Esophagus muscularis mucosa (tissue), 4 donors: ENCODE results near the gene ZNF641.

Source experiments
- EP300 ChIP-seq: sonication (generic); formaldehyde crosslinking; IDR thresholded peaks from one replicate; pipeline ENCODE4 v1.6.1; 2017; ENCODE audit warnings: antibody characterized with exemption
- POLR2A ChIP-seq: fragments of 450-650 bp; IDR thresholded peaks from one replicate; pipeline ENCODE4 v1.6.1; 2017; ENCODE audit warnings: antibody characterized with exemption, moderate library complexity, mild to moderate bottlenecking, low read depth
- POLR2AphosphoS5 ChIP-seq, 2 donors: sonication (generic); formaldehyde crosslinking; IDR thresholded peaks; one replicate each; pipeline ENCODE4 v1.6.1; 2017; ENCODE audit warnings: antibody characterized with exemption in 2 of 2
- TF ChIP-seq, protein P1 (sequence below), 3 experiments: fragments of 200-600 bp in 2 of 3; fragments of 450-650 bp in 1 of 3; sonication (generic) in 2 of 3; IDR thresholded peaks; one replicate each; pipeline ENCODE4 v1.5.1; 2017 to 2019; ENCODE audit warnings: antibody characterized with exemption in 3 of 3, mild to moderate bottlenecking in 2 of 3, moderate library complexity in 1 of 3

- TF ChIP-seq, protein P1, sequence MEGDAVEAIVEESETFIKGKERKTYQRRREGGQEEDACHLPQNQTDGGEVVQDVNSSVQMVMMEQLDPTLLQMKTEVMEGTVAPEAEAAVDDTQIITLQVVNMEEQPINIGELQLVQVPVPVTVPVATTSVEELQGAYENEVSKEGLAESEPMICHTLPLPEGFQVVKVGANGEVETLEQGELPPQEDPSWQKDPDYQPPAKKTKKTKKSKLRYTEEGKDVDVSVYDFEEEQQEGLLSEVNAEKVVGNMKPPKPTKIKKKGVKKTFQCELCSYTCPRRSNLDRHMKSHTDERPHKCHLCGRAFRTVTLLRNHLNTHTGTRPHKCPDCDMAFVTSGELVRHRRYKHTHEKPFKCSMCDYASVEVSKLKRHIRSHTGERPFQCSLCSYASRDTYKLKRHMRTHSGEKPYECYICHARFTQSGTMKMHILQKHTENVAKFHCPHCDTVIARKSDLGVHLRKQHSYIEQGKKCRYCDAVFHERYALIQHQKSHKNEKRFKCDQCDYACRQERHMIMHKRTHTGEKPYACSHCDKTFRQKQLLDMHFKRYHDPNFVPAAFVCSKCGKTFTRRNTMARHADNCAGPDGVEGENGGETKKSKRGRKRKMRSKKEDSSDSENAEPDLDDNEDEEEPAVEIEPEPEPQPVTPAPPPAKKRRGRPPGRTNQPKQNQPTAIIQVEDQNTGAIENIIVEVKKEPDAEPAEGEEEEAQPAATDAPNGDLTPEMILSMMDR (IDR thresholded peaks at IDR 0.05) = no peak
- TF ChIP-seq POLR2AphosphoS5 (IDR thresholded peaks at IDR 0.05) (no peak), EP300 (no peak), POLR2A (no peak)
Observed at GRCh38 chr12:48361664-48362339, 11.1 kb upstream of the ZNF641 start.
